H1 (cell line): ENCODE data around the gene ADAMTS4. TPM values are rescaled to one million over a fixed set of nuclear protein-coding genes. Genes with fewer than 3 reads are reported as not detected.
A peak's percentile ranks its signal among the peaks of the same experiment; 100 is the strongest.

ENCODE experiments used
- CTCF ChIA-PET: fragments of 300-600 bp; sonication (Branson Sonifier 250); formaldehyde crosslinking; loops from one replicate; lab custom pipeline; 2021; ENCODE audit not compliant: partially characterized antibody; lab: Charles Lee
- POLR2A ChIA-PET: fragments of 300-600 bp; sonication (Branson Sonifier 250); formaldehyde crosslinking; loops from one replicate; lab custom pipeline; 2021; ENCODE audit warnings: inconsistent platforms; ENCODE audit not compliant: partially characterized antibody; lab: Charles Lee
- DNase-seq, 2 experiments: peaks; one replicate each; pipeline versions ENCODE4 v3.0.0 to v3.0.0-alpha.2; 2010 to 2022; ENCODE audit warnings: low spot score in 2 of 2, low read depth in 1 of 2, mixed read lengths in 1 of 2
- FAIRE-seq: peaks from 2 replicates; lab custom pipeline; 2011; peaks lifted over from hg19 to GRCh38; lab: Jason Lieb, UNC
- H2AFZ ChIP-seq: 2 replicates; pipeline ENCODE4 v1.8.1; 2012; ENCODE audit warnings: low read length, inconsistent platforms
- H2AK5ac ChIP-seq: 2 replicates; pipeline ENCODE4 v1.6.1; 2013; ENCODE audit warnings: low read depth, low read length
- H2BK120ac ChIP-seq: replicated peaks from 2 replicates; pipeline ENCODE3; 2013; ENCODE audit warnings: low read depth, low read length, inconsistent platforms
- H2BK12ac ChIP-seq: 2 replicates; pipeline ENCODE4 v1.6.1; 2013; ENCODE audit warnings: low read depth, low read length
- H2BK15ac ChIP-seq: 2 replicates; pipeline ENCODE4 v1.6.1; 2013; ENCODE audit warnings: low read length
- H2BK20ac ChIP-seq: 2 replicates; pipeline ENCODE4 v1.6.1; 2013; ENCODE audit warnings: low read length
- H2BK5ac ChIP-seq: 2 replicates; pipeline ENCODE4 v1.6.1; 2013; ENCODE audit warnings: low read depth, low read length
- H3K14ac ChIP-seq: 2 replicates; pipeline ENCODE4 v1.6.1; 2013; ENCODE audit warnings: inconsistent platforms; ENCODE audit not compliant: insufficient read length
- H3K18ac ChIP-seq: 2 replicates; pipeline ENCODE4 v1.6.1; 2013; ENCODE audit warnings: low read length; ENCODE audit errors: extremely low read depth
- H3K23ac ChIP-seq: 2 replicates; pipeline ENCODE4 v1.6.1; 2013; ENCODE audit warnings: inconsistent platforms; ENCODE audit not compliant: insufficient read length
- H3K23me2 ChIP-seq: 2 replicates; pipeline ENCODE4 v1.6.1; 2013; ENCODE audit warnings: low read depth, low read length
- H3K27ac ChIP-seq: 2 replicates; pipeline ENCODE4 v1.6.1; 2011; ENCODE audit warnings: low read depth, low read length, inconsistent platforms
- H3K27me3 ChIP-seq, 4 experiments: replicated peaks in 1 of 4; 1 replicate in 1 of 4; 2 replicates in 3 of 4; pipeline versions ENCODE4 v1.6.1 to v1.8.1; 2011 to 2013; ENCODE audit warnings: low read length in 3 of 4, mild to moderate bottlenecking in 3 of 4, inconsistent platforms in 2 of 4, mixed read lengths in 2 of 4, moderate library complexity in 1 of 4; ENCODE audit not compliant: control insufficient read depth in 3 of 4, insufficient read depth in 3 of 4; ENCODE audit errors: extremely low read depth in 1 of 4
- H3K36me3 ChIP-seq, 4 experiments: 2 replicates each; pipeline versions ENCODE4 v1.6.1 to v1.8.1; 2011 to 2013; ENCODE audit warnings: mild to moderate bottlenecking in 4 of 4, low read length in 3 of 4, moderate library complexity in 2 of 4, control low read depth in 1 of 4, inconsistent platforms in 1 of 4; ENCODE audit not compliant: insufficient read depth in 4 of 4, control insufficient read depth in 2 of 4
- H3K4ac ChIP-seq: replicated peaks from 2 replicates; pipeline ENCODE3; 2013; ENCODE audit warnings: low read length, low read depth, mixed read lengths, inconsistent platforms; ENCODE audit not compliant: insufficient read length
- H3K4me1 ChIP-seq, 4 experiments: replicated peaks in 1 of 4; 1 replicate in 1 of 4; 2 replicates in 3 of 4; pipeline versions ENCODE4 v1.6.1 to v1.8.1; 2011 to 2013; ENCODE audit warnings: low read length in 3 of 4, inconsistent platforms in 2 of 4, mixed read lengths in 1 of 4; ENCODE audit not compliant: insufficient read depth in 4 of 4, control insufficient read depth in 3 of 4
- H3K4me2 ChIP-seq, 2 experiments: 2 replicates each; pipeline versions ENCODE4 v1.6.1 to v1.8.1; 2011 to 2013; ENCODE audit warnings: low read depth in 2 of 2, low read length in 2 of 2, control low read depth in 1 of 2, inconsistent platforms in 1 of 2, mild to moderate bottlenecking in 1 of 2; ENCODE audit not compliant: insufficient read depth in 1 of 2
- H3K4me3 ChIP-seq, 4 experiments: fragments of 200-600, 300-600 bp in 1 of 4; sonication (generic), shearing (Covaris generic), sonication (Bioruptor Twin) in 1 of 4; 2 replicates each; pipeline versions ENCODE4 v1.5.1 to v1.8.1; 2011 to 2016; ENCODE audit warnings: low read length in 4 of 4, low read depth in 3 of 4, control low read depth in 2 of 4, inconsistent platforms in 2 of 4, mild to moderate bottlenecking in 2 of 4, mixed read lengths in 1 of 4, moderate library complexity in 1 of 4; ENCODE audit not compliant: insufficient read depth in 2 of 4; ENCODE audit errors: extremely low read depth in 1 of 4
- H3K56ac ChIP-seq: replicated peaks from 2 replicates; pipeline ENCODE3; 2013; ENCODE audit warnings: low read depth, mild to moderate bottlenecking, mixed read lengths, low read length, inconsistent platforms; ENCODE audit not compliant: insufficient read length
- H3K79me1 ChIP-seq: 2 replicates; pipeline ENCODE4 v1.6.1; 2013; ENCODE audit warnings: low read depth, low read length, control low read depth
- H3K79me2 ChIP-seq, 2 experiments: 2 replicates each; pipeline versions ENCODE4 v1.6.1 to v1.8.1; 2012 to 2013; ENCODE audit warnings: low read length in 2 of 2, mild to moderate bottlenecking in 2 of 2, inconsistent platforms in 1 of 2; ENCODE audit not compliant: insufficient read depth in 2 of 2, control insufficient read depth in 1 of 2
- H3K9ac ChIP-seq, 4 experiments: replicated peaks in 1 of 4; 1 replicate in 1 of 4; 2 replicates in 3 of 4; pipeline versions ENCODE4 v1.6.1 to v1.8.1; 2011 to 2013; ENCODE audit warnings: low read depth in 3 of 4, low read length in 3 of 4, control low read depth in 2 of 4, mild to moderate bottlenecking in 2 of 4, moderate library complexity in 2 of 4, inconsistent platforms in 1 of 4; ENCODE audit errors: extremely low read depth in 1 of 4
- H3K9me3 ChIP-seq, 2 experiments: 2 replicates each; pipeline versions ENCODE4 v1.6.1 to v1.8.1; 2012 to 2013; ENCODE audit warnings: mild to moderate bottlenecking in 2 of 2, moderate library complexity in 2 of 2, control low read depth in 1 of 2, inconsistent platforms in 1 of 2, low read depth in 1 of 2, low read length in 1 of 2, mixed read lengths in 1 of 2; ENCODE audit not compliant: insufficient read depth in 2 of 2
- H4K20me1 ChIP-seq, 2 experiments: replicated peaks in 1 of 2; 2 replicates each; pipeline versions ENCODE3 to v1.8.1; 2011 to 2013; ENCODE audit warnings: inconsistent platforms in 2 of 2, low read length in 2 of 2, mild to moderate bottlenecking in 1 of 2; ENCODE audit not compliant: insufficient read depth in 2 of 2, control insufficient read depth in 1 of 2
- H4K5ac ChIP-seq: 2 replicates; pipeline ENCODE4 v1.6.1; 2013; ENCODE audit warnings: low read length, low read depth, mixed read lengths, inconsistent platforms; ENCODE audit not compliant: insufficient read length
- H4K8ac ChIP-seq: 2 replicates; pipeline ENCODE4 v1.8.0; 2013; ENCODE audit warnings: mild to moderate bottlenecking, moderate library complexity, low read length, inconsistent platforms; ENCODE audit not compliant: insufficient read depth; ENCODE audit errors: extremely low read depth
- H4K91ac ChIP-seq: replicated peaks from 2 replicates; pipeline ENCODE3; 2013; ENCODE audit warnings: low read length, mixed read lengths, inconsistent platforms; ENCODE audit not compliant: insufficient read length
- BACH1 ChIP-seq: IDR thresholded peaks from 2 replicates; pipeline ENCODE4 v1.6.1; 2012; ENCODE audit warnings: low read length, improper control_type of control experiment
- BCL11A ChIP-seq, 2 experiments: IDR thresholded peaks; one replicate each; pipeline ENCODE4 v1.6.1; 2011; ENCODE audit warnings: low read depth in 2 of 2, low read length in 2 of 2, mild to moderate bottlenecking in 2 of 2
- CREB1 ChIP-seq: IDR thresholded peaks from 2 replicates; pipeline ENCODE4 v1.6.1; 2012; ENCODE audit warnings: inconsistent platforms
- GABPA ChIP-seq: IDR thresholded peaks from 2 replicates; pipeline ENCODE4 v1.6.1; 2011; ENCODE audit warnings: mild to moderate bottlenecking, low read length, moderate library complexity, borderline replicate concordance; ENCODE audit not compliant: insufficient read depth
- HDAC2 ChIP-seq, 2 experiments: fragments of 300-600 bp in 1 of 2; sonication (generic) in 1 of 2; IDR thresholded peaks; 2 replicates each; pipeline ENCODE4 v1.6.1; 2011 to 2012; ENCODE audit warnings: low read depth in 2 of 2, low read length in 2 of 2, mild to moderate bottlenecking in 2 of 2, moderate library complexity in 2 of 2, borderline replicate concordance in 1 of 2, inconsistent platforms in 1 of 2
- MAFK ChIP-seq: IDR thresholded peaks from 2 replicates; pipeline ENCODE4 v1.6.1; 2012; ENCODE audit warnings: low read depth, mild to moderate bottlenecking, improper control_type of control experiment, low read length
- POLR2A ChIP-seq, 2 experiments: IDR thresholded peaks; 1 replicate in 1 of 2; 2 replicates in 1 of 2; pipeline ENCODE4 v1.6.1; 2011; ENCODE audit warnings: low read depth in 2 of 2, low read length in 2 of 2, mild to moderate bottlenecking in 2 of 2; ENCODE audit errors: control extremely low read depth in 1 of 2
- POU5F1 ChIP-seq: IDR thresholded peaks from 2 replicates; pipeline ENCODE4 v1.6.1; 2011; ENCODE audit warnings: low read depth, mild to moderate bottlenecking, low read length, moderate library complexity
- RAD21 ChIP-seq, 2 experiments: IDR thresholded peaks in 1 of 2; conservative IDR thresholded peaks in 1 of 2; 2 replicates each; pipeline ENCODE4 v1.6.1; 2011; ENCODE audit warnings: low read depth in 2 of 2, low read length in 2 of 2, improper control_type of control experiment in 1 of 2, inconsistent platforms in 1 of 2, mild to moderate bottlenecking in 1 of 2, moderate library complexity in 1 of 2
- RFX5 ChIP-seq: IDR thresholded peaks from 2 replicates; pipeline ENCODE4 v1.6.1; 2011; ENCODE audit warnings: low read depth, low read length, improper control_type of control experiment, borderline replicate concordance
- SIRT6 ChIP-seq: IDR thresholded peaks from one replicate; pipeline ENCODE4 v1.7.1; 2012; ENCODE audit warnings: low read length, inconsistent platforms
- WGBS, 2 experiments: shearing (Covaris generic) in 1 of 2; methylation state at CpG; one replicate each; pipeline versions ENCODE4 v1.1.6 to v1.1.7; 2013 to 2015; ENCODE audit warnings: low lambda C conversion rate in 2 of 2, mixed read lengths in 2 of 2, inconsistent platforms in 1 of 2, low coverage in 1 of 2, missing lambda C conversion rate in 1 of 2; ENCODE audit not compliant: insufficient replicate concordance in 2 of 2, insufficient coverage in 1 of 2, insufficient read length in 1 of 2; ENCODE audit errors: extremely low coverage in 1 of 2, missing lambda C conversion rate in 1 of 2; 5-methylcytosine and 5-hydroxymethylcytosine counted together
- polyA plus RNA-seq, 7 experiments: library from polyadenylated mRNA; depleted of rRNA in 3 of 7; stranded (reverse) in 5 of 7; unstranded in 2 of 7; fragments of >200 nt in 5 of 7; fragments of 200-250 nt in 2 of 7; gene quantifications; 1 replicate in 5 of 7; 2 replicates in 1 of 7; 4 replicates in 1 of 7; pipeline versions ENCODE4 v1.2.1 to v1.2.3, GENCODE V29; 2011 to 2013; ENCODE audit warnings: missing spikeins in 2 of 7, mixed read lengths in 2 of 7
- total RNA-seq: library from RNA; stranded (reverse); fragmentation: NEBNext Ultra II Directional; extraction: Animal tissue kit (Norgen Biotek cat#: 25700); gene quantifications from 2 replicates; pipeline ENCODE4 v1.2.1, GENCODE V29; 2021

The ADAMTS4 gene
- total and polyA plus RNA-seq, 2 of the 8 experiments (the other 6 are each of a cell fraction or from before 2014, with no cell fraction given) = 4.6 to 7.2 TPM

- Histone ChIP-seq H3K9me3 (no peaks in the 10 kb centered on the region), H3K27ac (no peak overlapping the region), H3K4me1 (peaks cover 0 to 20% (median 8%) of the 10 kb centered on the region in 4 experiments; a peak in 5 of 7 replicates), H2AFZ (no peak overlapping the region), H4K91ac (no peak overlapping the region), H3K23ac (no peak overlapping the region), H3K36me3 (peaks cover 2 to 12% (median 7%) of the 10 kb centered on the region in 4 experiments; a peak in 5 of 8 replicates), H2BK5ac (no peak overlapping the region), H2BK15ac (no peak overlapping the region), H4K20me1 (no peaks in the 10 kb centered on the region), H3K18ac (no peak overlapping the region), H3K14ac (no peak overlapping the region), H4K5ac (no peak overlapping the region), H3K9ac (no peak overlapping the region), H3K56ac (no peak overlapping the region), H3K79me2 (no peaks in the 10 kb centered on the region; a peak in 1 of 4 replicates), H2BK20ac (no peak overlapping the region), H3K4me3 (no peak overlapping the region), H3K27me3 (no peaks in the 10 kb centered on the region), H3K4ac (no peak overlapping the region), H3K4me2 (peak overlapping the region in 1 of 2 experiments; percentile 63; a peak in 1 of 4 replicates), H3K23me2 (peaks cover 6% of the 10 kb centered on the region), H3K79me1 (no peaks in the 10 kb centered on the region; the same call in 1 of the 2 replicates), H2AK5ac (no peak overlapping the region), H2BK120ac (no peak overlapping the region), H4K8ac (no peak overlapping the region), H2BK12ac (no peak overlapping the region)
- FAIRE-seq (no peak), DNase-seq (no peak)
- CTCF ChIA-PET = interaction anchor here (1.1 kb wide), 2 partner anchors 11 to 152 kb away, joined by 3 read pairs; no protein-coding TSS in a partner anchor
- POLR2A ChIA-PET = interaction anchor here (0.6 to 0.9 kb wide), 2 partner anchors 11 to 59 kb away, joined by 3 read pairs; no protein-coding TSS in a partner anchor
- 91% methylated on average over 22 of the region's 22 CpGs; no CpG with 5 or more reads in 1 of the 2 experiments for WGBS, 2 experiments
- no peak for TF ChIP-seq SIRT6
- no peak for TF ChIP-seq BACH1
- TF ChIP-seq RFX5 = no peak
- no peak for TF ChIP-seq POU5F1
- no peak for TF ChIP-seq POLR2A (IDR thresholded peaks at IDR 0.05; ENCODE audit: control extremely low read depth in 1 of 2, low read depth in 2 of 2, low read length in 2 of 2)
- TF ChIP-seq CREB1 = no peak
- no peak for TF ChIP-seq GABPA
- no peak for TF ChIP-seq MAFK
- no peak for TF ChIP-seq HDAC2 (IDR thresholded peaks at IDR 0.05; ENCODE audit: borderline replicate concordance in 1 of 2, low read depth in 2 of 2, low read length in 2 of 2)
- TF ChIP-seq BCL11A (IDR thresholded peaks at IDR 0.05; ENCODE audit: low read depth in 2 of 2, low read length in 2 of 2) = no peak
- TF ChIP-seq RAD21 (IDR thresholded peaks at IDR 0.05 in 1 of 2, conservative IDR thresholded peaks at IDR 0.05 in 1 of 2; ENCODE audit: low read depth in 2 of 2, low read length in 2 of 2) = no peak
Observed at GRCh38 chr1:161160671-161161145, 38.1 kb downstream of the ADAMTS4 start.
